Central memory CD4-positive, alpha-beta T cell (primary cell): Measurements from ENCODE around the gene RING1.

Source experiments
- DNase-seq: peaks from one replicate; pipeline ENCODE4 v3.0.0; 2022
- total RNA-seq, 3 experiments: gene quantifications; one replicate each; lab custom pipeline; 2026; lab: John Stamatoyannopoulos, UW

The RING1 gene
- 31.8 to 66.4 (median 44.8) reads per million in 3 experiments for total RNA-seq

- DNase-seq, result peak; percentile 84
Observed at GRCh38 chr6:33208091-33208967, at the start of gene RING1. TSS of gene RING1 (plus strand) at chr6:33208500. CDS start at chr6:33208823, 323 bp downstream.

GRCh38 chr6:33160096-33160495 is 48.2 kb upstream of the RING1 start:
- DNase-seq, result no peak

- DNase-seq, result no peak
Observed at GRCh38 chr6:33160728-33161344, 47.5 kb upstream of the RING1 start.

GRCh38 chr6:33161354-33162331 is 46.7 kb upstream of the RING1 start:
- peak; percentile 73 for DNase-seq

- no peak for DNase-seq
Observed at GRCh38 chr6:33163540-33163939, 44.8 kb upstream of the RING1 start.

GRCh38 chr6:33164176-33164575 is 44.1 kb upstream of the RING1 start:
- no peak for DNase-seq

- no peak for DNase-seq
Observed at GRCh38 chr6:33164665-33165373, 43.5 kb upstream of the RING1 start.

GRCh38 chr6:33165581-33166258 is 42.6 kb upstream of the RING1 start:
- no peak for DNase-seq

- DNase-seq, result no peak
Observed at GRCh38 chr6:33166363-33166762, 41.9 kb upstream of the RING1 start.

- no peak for DNase-seq
Observed at GRCh38 chr6:33166811-33167210, 41.5 kb upstream of the RING1 start.

GRCh38 chr6:33167374-33168283 is 40.7 kb upstream of the RING1 start:
- no peak for DNase-seq

GRCh38 chr6:33168284-33168601 is 40.1 kb upstream of the RING1 start:
- DNase-seq, result no peak

GRCh38 chr6:33168639-33169038 is 39.7 kb upstream of the RING1 start:
- DNase-seq, result no peak

GRCh38 chr6:33169291-33170175 is 38.8 kb upstream of the RING1 start:
- no peak for DNase-seq

GRCh38 chr6:33170176-33171015 is 37.9 kb upstream of the RING1 start:
- no peak for DNase-seq

- DNase-seq, result no peak
Observed at GRCh38 chr6:33171016-33171879, 37.1 kb upstream of the RING1 start.

- DNase-seq, result no peak
Observed at GRCh38 chr6:33171880-33172687, 36.2 kb upstream of the RING1 start.
